ENCODE data around the gene KLHL29. TPM values are rescaled to one million over a fixed set of nuclear protein-coding genes. Genes with fewer than 3 reads are reported as not detected.
A peak's percentile ranks its signal among the peaks of the same experiment; 100 is the strongest.

KLHL29 gene
- total RNA-seq, 6 experiments from 2014 or later, result 1.2 to 10.2 (median 6.4) TPM

DNA sequence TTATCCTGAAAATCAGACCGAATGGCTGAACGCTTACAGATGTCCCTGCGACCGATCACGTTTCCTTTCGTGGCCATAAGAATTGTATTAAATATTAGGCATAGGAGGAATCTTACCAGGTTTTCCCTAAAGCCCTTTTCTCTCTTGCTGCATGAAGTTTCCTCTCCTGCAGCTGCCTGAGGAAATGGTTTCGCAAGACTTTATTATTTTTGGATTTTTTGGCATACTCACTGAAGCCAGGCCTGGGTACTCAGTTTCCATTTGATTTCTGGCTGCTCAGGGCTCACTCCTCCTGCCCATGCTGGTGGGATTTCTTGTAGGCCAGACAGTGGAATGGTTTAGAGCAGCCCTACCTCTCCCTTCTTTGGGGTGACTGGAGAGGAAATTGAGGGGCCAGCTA is 114.0 kb downstream of the KLHL29 start:
- DNase-seq, result no peak
- Histone ChIP-seq H3K9me3 (no peaks in the 10 kb centered on the region), H3K27me3 (no peaks in the 10 kb centered on the region), H3K36me3 (no peaks in the 10 kb centered on the region), H3K27ac (no peak overlapping the region), H3K4me1 (peaks cover 0 to 14% (median 2%) of the 10 kb centered on the region in 4 donors), H3K4me3 (no peak overlapping the region)
- 67% methylated on average over 5 of the region's 7 CpGs for WGBS (ENCODE audit: insufficient coverage, low coverage, low lambda C conversion rate, missing lambda C conversion rate)
- TF ChIP-seq POLR2A (IDR thresholded peaks at IDR 0.05) (no peak), CTCF (IDR thresholded peaks at IDR 0.05) (no peak)
- no peak for ATAC-seq
- intact Hi-C loops (cut with DNase I), result no loop called here

GRCh38 chr2:23499439-23499838 is 114.5 kb downstream of the KLHL29 start:
- Histone ChIP-seq H3K4me1 (peaks cover 0 to 15% (median 2%) of the 10 kb centered on the region in 4 donors), H3K27ac (no peak overlapping the region), H3K36me3 (no peaks in the 10 kb centered on the region), H3K9me3 (no peaks in the 10 kb centered on the region), H3K4me3 (no peak overlapping the region), H3K27me3 (no peaks in the 10 kb centered on the region)
- TF ChIP-seq CTCF (IDR thresholded peaks at IDR 0.05) (no peak), POLR2A (IDR thresholded peaks at IDR 0.05) (no peak)
- ATAC-seq (no peak), DNase-seq (peak in 1 of 3 donors; percentile 35)
- intact Hi-C loops (cut with DNase I), result no loop called here
- WGBS (ENCODE audit: insufficient coverage, low coverage, low lambda C conversion rate, missing lambda C conversion rate), result 87% methylated on average over 8 of the region's 8 CpGs

- Histone ChIP-seq H3K36me3 (no peaks in the 10 kb centered on the region), H3K27me3 (no peaks in the 10 kb centered on the region), H3K4me1 (peaks cover 0 to 16% (median 2%) of the 10 kb centered on the region in 4 donors), H3K27ac (no peak overlapping the region), H3K4me3 (no peak overlapping the region), H3K9me3 (no peaks in the 10 kb centered on the region)
- TF ChIP-seq CTCF (IDR thresholded peaks at IDR 0.05), result no peak
- no peak for TF ChIP-seq POLR2A (IDR thresholded peaks at IDR 0.05)
- WGBS (ENCODE audit: insufficient coverage, low coverage, low lambda C conversion rate, missing lambda C conversion rate), result 91% methylated on average over 5 of the region's 12 CpGs
- intact Hi-C loops (cut with DNase I), result no loop called here
- DNase-seq, result peak in 1 of 3 donors; percentile 20
- no peak for ATAC-seq
Observed at GRCh38 chr2:23500836-23501235, 115.9 kb downstream of the KLHL29 start.

DNA sequence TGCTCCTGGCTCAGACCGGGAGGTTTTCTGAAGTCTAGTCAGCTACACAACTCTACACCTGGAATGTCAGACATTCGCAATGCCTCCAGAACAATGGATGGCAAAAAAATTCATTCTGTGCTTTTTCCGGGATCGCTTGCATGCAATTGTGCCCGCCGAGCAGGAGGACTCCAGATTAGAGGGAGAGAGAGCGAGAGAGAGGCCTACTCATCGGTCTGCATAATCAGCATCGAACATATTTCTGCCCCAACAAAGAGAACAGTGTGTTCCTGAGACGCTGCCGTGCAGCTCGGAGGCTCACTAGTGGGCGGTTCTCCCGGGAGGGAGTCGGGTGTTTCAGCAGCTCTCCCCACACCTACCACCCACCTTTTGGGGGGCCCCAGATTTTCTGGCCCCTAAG is 117.1 kb downstream of the KLHL29 start:
- Histone ChIP-seq H3K27ac (no peak overlapping the region), H3K4me3 (no peak overlapping the region), H3K27me3 (no peaks in the 10 kb centered on the region), H3K4me1 (peaks cover 0 to 29% (median 2%) of the 10 kb centered on the region in 4 donors), H3K36me3 (no peaks in the 10 kb centered on the region), H3K9me3 (no peaks in the 10 kb centered on the region)
- 93% methylated on average over 2 of the region's 15 CpGs for WGBS (ENCODE audit: insufficient coverage, low coverage, low lambda C conversion rate, missing lambda C conversion rate)
- TF ChIP-seq CTCF (IDR thresholded peaks at IDR 0.05) (no peak), POLR2A (IDR thresholded peaks at IDR 0.05) (no peak)
- intact Hi-C loops (cut with DNase I), result no loop called here
- no peak for ATAC-seq
- no peak for DNase-seq

DNA sequence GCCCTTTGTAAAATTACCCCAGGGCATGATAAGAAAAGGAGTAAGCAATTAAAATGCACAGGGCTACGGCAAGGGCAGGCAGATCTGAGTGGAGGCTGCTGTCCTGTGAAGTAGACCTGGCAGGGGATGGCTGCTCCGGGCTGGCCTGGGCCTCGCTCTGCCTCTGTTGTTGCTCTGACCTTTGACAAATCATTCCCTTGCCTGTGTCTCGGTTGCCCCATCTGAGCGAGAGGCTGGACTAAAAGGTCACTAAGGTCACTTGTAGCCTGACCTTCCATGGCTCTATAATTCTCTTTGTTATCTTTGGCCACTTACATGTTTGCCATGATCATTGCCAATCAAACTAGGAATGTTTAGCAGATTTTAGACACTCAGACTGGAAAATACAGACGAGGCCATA is 118.1 kb downstream of the KLHL29 start:
- peaks cover 0 to 39% (median 2%) of the 10 kb centered on the region in 4 donors for H3K4me1 ChIP-seq
- 23% methylated on average over 6 of the region's 6 CpGs for WGBS (ENCODE audit: insufficient coverage, low coverage, low lambda C conversion rate, missing lambda C conversion rate)
- no peaks in the 10 kb centered on the region for H3K27me3 ChIP-seq
- TF ChIP-seq CTCF (IDR thresholded peaks at IDR 0.05) (no peak), POLR2A (IDR thresholded peaks at IDR 0.05) (no peak)
- H3K9me3 ChIP-seq, result no peaks in the 10 kb centered on the region
- H3K36me3 ChIP-seq, result no peaks in the 10 kb centered on the region
- H3K4me3 ChIP-seq, result no peak overlapping the region
- intact Hi-C loops (cut with DNase I), result no loop called here
- ATAC-seq, result peak; percentile 88 to 93 (median 92)
- DNase-seq, result peak; percentile 71 to 89 (median 81)
- no peak overlapping the region for H3K27ac ChIP-seq
